ENCODE measurements around the gene PODXL. TPM values are rescaled to one million over a fixed set of nuclear protein-coding genes. Genes with fewer than 3 reads are reported as not detected.

Gene PODXL
- total RNA-seq, 1 experiment from 2014 or later, result 37.5 TPM

- no peak for DNase-seq (ENCODE audit: low read depth, low spot score)
- H4K20me1 ChIP-seq (ENCODE audit: insufficient read depth), result peaks cover under 1% of the 10 kb centered on the region; the same call in 1 of the 2 replicates
- no peak overlapping the region for H3K4me3 ChIP-seq (replicated peaks in 1 of 2; ENCODE audit: low read depth in 1 of 2, low read length in 2 of 2)
- H3K9me3 ChIP-seq (ENCODE audit: control insufficient read depth in 1 of 2, insufficient read depth in 1 of 2, low read depth in 1 of 2, low read length in 2 of 2), result no peaks in the 10 kb centered on the region
- no peaks in the 10 kb centered on the region for H3K27me3 ChIP-seq (ENCODE audit: insufficient read depth, low read length)
- TF ChIP-seq SP1 (IDR thresholded peaks at IDR 0.05; ENCODE audit: low read depth) (no peak), REST (IDR thresholded peaks at IDR 0.05; ENCODE audit: low read depth) (no peak), SRF (IDR thresholded peaks at IDR 0.05; ENCODE audit: low read depth) (no peak), FOSL1 (IDR thresholded peaks at IDR 0.05; ENCODE audit: low read depth) (no peak), POLR2AphosphoS5 (IDR thresholded peaks at IDR 0.05; ENCODE audit: low read depth, low read length) (no peak), CEBPB (IDR thresholded peaks at IDR 0.05; ENCODE audit: low read depth) (no peak), ELF1 (IDR thresholded peaks at IDR 0.05; ENCODE audit: borderline replicate concordance, low read depth) (no peak)
- H2AFZ ChIP-seq (ENCODE audit: low read depth, low read length, poor library complexity, severe bottlenecking), result no peak overlapping the region
- ATAC-seq, result no peak
- intact Hi-C loops (cut with micrococcal nuclease), result no loop called here
- no peak overlapping the region for H3K4me2 ChIP-seq (ENCODE audit: low read length)
- H3K36me3 ChIP-seq (ENCODE audit: control insufficient read depth in 1 of 2, insufficient read depth in 2 of 2, low read length in 2 of 2), result peaks cover 0 to 3% of the 10 kb centered on the region in 2 experiments; a peak in 2 of 4 replicates
- CTCF ChIA-PET, result no interaction called here
- no peaks in the 10 kb centered on the region for H3K4me1 ChIP-seq (ENCODE audit: control insufficient read depth in 1 of 2, insufficient read depth in 2 of 2, low read length in 2 of 2)
- H3K9me2 ChIP-seq (ENCODE audit: insufficient read depth), result no peaks in the 10 kb centered on the region
- H3K27ac ChIP-seq (ENCODE audit: low read depth, low read length), result no peak overlapping the region
- no peak overlapping the region for H3K9ac ChIP-seq (ENCODE audit: low read length)
- POLR2A ChIA-PET, result no interaction called here
- RAD21 ChIA-PET (ENCODE audit: low non-redundant PET in 1 of 2, low total read pairs in 2 of 2, uncharacterized antibody in 2 of 2, unreplicated experiment in 2 of 2), result no interaction called here
- no TSS peak for BruUV-seq (replicated peaks)
- H3K79me2 ChIP-seq (ENCODE audit: insufficient read depth, low read length), result no peaks in the 10 kb centered on the region
These were observed 79.7 kb downstream of the PODXL start for GRCh38 chr7:131476740-131477139.

Measured in HCT116 (cell line).